Endothelial cell of umbilical vein (primary cell): ENCODE results near the gene STOM.

Experiments used
- CTCF ChIP-seq, 2 donors: IDR thresholded peaks; 1 replicate in 1 of 2; 2 replicates in 1 of 2; pipeline ENCODE4 v1.5.1; 2011; ENCODE audit warnings: low read length in 2 of 2, mild to moderate bottlenecking in 2 of 2, moderate library complexity in 2 of 2, control low read depth in 1 of 2, inconsistent platforms in 1 of 2, low read depth in 1 of 2; ENCODE audit not compliant: insufficient read depth in 1 of 2; ENCODE audit errors: extremely low read depth in 1 of 2
- EZH2 ChIP-seq: IDR thresholded peaks from 2 replicates; pipeline ENCODE4 v1.6.1; 2012; ENCODE audit warnings: borderline replicate concordance, low read depth, mild to moderate bottlenecking, moderate library complexity, low read length, inconsistent platforms; ENCODE audit not compliant: severe bottlenecking
- POLR2A ChIP-seq: IDR thresholded peaks from 2 replicates; pipeline ENCODE4 v1.6.1; 2012; ENCODE audit warnings: low read depth, mild to moderate bottlenecking, control low read depth, low read length
- POLR2AphosphoS5 ChIP-seq: IDR thresholded peaks from 2 replicates; pipeline ENCODE4 v1.6.1; 2012; ENCODE audit warnings: low read depth, mild to moderate bottlenecking, control low read depth, low read length, moderate library complexity; ENCODE audit not compliant: insufficient read depth

GRCh38 chr9:121328476-121328875, 41.6 kb downstream of the STOM start:
- TF ChIP-seq POLR2AphosphoS5: no peak
- no peak for TF ChIP-seq CTCF (IDR thresholded peaks at IDR 0.05; ENCODE audit: extremely low read depth in 1 of 2, insufficient read depth in 1 of 2, low read depth in 1 of 2, low read length in 2 of 2)
- no peak for TF ChIP-seq POLR2A
- TF ChIP-seq EZH2: no peak
